KG1 (cell line): ENCODE results near the gene ISM1.

Experiments used
- DNase-seq: peaks from one replicate; lab custom pipeline; 2025; lab: John Stamatoyannopoulos, UW

Gene ISM1

DNA sequence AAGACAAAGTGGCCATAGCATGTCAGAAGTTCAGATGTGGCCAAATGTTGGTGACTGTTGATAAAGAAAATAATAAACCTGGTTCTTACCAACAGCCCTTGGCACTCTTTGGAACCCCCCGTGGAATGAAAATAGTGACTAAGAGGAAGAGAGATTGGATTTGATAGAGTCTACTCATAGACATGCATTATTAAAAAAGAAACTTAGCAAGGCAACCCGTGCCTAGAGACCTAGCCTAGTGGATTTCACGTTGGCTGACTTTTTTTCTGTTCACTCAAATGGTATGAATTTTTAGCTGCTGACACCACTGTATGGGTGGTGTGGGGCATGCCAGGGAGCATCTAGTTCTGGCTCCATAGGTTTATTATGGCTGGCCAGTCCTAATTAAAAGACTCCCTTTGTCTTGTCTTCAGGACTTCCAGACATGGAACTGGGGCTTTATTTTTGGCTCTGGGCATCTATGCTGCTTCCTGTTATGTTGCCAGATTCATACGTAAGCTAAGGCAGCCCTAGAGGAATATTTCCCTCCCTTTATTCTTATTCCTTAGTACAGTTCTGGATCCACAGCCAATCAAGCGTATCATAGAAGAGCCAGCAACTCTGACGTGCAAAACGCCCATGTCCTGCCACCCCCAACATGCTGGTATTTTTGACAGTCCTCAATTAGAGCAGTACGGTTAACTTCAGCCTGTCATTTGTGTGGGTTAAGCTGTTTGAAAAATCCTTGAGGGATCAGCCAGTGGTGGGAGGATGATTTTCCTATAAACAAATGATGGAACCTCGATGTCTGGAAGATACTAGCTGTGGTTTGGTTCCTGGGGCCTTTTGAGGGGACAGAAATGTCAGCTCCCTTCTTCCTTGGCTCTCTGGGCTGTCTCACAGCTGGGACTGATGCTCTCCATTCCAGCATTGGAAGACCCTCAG lies 127.5 kb downstream of the ISM1 start:
- no peak for DNase-seq

GRCh38 chr20:13349235-13349604 lies 128.1 kb downstream of the ISM1 start:
- no peak for DNase-seq
